Stimulated activated CD4-positive, alpha-beta T cell treated with anti-CD3 and anti-CD28 coated beads, Interleukin-4, amount 100 ng/mL, for 24 hours (primary cell): ENCODE measurements around the gene PTGER1.
A peak's percentile ranks its signal among the peaks of the same experiment; 100 is the strongest.
"Not testable (repeated sequence)": the region's sequence is repeated elsewhere in the genome, so short reads cannot be mapped to it uniquely, and the experiment has no call there.

Experiments
- DNase-seq: peaks from one replicate; pipeline ENCODE4 v3.0.0-alpha.2; 2020

The PTGER1 gene, protein sequence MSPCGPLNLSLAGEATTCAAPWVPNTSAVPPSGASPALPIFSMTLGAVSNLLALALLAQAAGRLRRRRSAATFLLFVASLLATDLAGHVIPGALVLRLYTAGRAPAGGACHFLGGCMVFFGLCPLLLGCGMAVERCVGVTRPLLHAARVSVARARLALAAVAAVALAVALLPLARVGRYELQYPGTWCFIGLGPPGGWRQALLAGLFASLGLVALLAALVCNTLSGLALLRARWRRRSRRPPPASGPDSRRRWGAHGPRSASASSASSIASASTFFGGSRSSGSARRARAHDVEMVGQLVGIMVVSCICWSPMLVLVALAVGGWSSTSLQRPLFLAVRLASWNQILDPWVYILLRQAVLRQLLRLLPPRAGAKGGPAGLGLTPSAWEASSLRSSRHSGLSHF

GRCh38 chr19:14475251-14476073 lies at the start of gene PTGER1:
PTGER1 (minus strand) TSS chr19:14475354; CDS start chr19:14474320, 1,034 bp downstream.
- DNase-seq: peak; percentile 19

DNA sequence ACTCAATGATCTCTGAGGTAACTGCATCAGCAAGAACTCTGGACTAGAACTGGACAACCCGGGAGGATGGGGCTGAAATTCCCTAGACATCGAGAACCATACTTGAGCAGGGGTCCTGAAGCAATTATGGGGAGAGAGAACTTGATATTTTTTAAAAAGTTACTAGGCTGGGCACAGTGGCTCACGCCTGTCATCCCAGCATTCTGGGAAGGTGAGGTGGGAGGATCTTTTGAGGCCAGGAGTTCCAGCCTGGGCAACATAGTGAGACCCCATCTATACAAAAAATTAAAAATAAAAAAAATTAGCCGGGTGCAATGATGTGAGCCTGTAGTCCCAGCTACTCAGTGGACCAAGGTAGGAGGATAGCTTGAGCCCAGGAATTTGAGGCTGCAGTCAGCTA lies 45.4 kb upstream of the PTGER1 start:
- no peak for DNase-seq

DNA sequence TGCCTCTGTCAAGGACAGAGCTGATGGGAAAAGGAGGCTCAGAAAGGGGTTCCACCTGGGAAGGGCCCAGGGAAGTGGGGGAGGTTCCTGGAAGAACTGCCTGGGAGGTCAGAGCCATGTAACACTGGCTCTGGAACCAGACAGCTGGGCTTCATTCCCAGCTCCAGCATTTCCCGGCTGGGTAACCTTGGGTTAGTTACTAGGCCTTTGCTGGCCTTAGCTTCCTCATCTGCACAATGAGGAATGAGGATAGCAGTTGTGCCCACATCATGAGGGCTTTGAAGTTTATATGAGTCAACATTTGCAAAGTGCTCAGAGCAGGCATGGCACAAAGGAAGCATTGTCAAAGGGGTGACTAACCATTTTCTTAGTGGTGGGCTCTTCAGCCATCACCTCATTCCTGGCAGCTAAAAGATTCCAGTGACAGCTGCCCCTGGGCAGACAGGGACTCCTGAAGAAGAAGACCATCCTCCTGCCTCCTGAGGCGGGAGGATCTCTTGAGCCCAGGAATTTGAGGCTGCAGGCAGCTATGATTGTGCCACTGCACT lies 44.8 kb upstream of the PTGER1 start:
- peak; percentile 40 for DNase-seq

DNA sequence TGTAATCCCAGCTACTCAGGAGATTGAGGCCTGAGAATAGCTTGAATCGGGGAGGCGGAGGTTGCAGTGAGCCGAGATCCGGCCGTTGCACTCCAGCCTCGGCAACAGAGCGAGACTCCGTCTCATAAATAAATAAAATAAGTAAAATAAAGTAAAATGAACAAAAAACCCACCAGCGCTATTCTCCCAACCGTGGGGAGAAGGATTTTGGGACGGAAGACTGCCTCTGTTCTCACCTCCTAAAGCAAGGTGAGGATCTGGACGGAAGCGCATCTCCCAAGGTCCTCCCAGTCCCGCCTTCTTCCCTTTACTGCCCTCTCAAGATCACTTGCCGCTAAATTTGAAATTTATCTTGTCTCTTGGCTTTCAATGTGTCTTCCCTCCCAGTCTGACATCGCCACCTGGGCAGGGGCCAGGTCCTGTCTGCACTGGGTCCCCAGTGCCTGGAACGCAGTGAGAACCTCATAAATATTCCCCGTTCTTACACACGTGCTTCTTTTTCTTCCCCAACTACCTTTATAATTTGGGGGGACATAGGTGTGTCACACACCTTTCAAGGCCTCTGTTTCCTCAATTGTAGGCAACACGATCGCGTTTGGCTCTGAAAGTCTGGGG lies 44.2 kb upstream of the PTGER1 start:
- no peak for DNase-seq

DNA sequence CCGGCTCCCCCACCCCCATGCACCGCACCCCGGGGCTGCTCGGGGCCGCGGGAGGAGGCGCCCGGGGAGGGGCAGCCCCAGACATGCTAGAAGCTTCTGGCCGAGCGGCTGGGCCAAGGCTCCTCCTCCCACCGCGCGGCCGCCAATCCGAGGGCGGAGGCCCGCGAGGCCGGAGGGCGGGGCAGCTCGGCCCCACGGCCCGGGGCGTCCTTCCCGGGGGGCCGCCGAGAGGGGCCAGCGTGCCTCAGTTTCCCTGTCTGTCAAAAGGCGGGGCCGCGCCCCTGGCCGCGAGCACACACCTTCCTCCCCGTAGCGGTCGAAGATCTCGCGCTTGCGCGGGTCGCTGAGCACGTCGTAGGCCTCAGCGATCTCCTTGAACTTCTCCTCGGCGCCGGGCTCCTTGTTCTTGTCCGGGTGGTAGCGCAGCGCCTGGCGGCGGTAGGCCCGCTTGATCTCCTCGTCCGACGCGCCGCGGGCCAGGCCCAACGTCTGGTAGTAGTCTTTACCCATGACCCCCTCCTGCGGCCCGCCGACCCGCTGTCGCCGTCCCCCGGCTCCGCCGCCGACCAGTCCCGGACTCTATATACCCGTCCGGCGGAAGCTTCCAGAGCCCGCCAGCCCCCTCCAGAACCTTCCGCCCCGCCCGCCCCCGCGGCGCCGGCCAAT lies 42.8 kb upstream of the PTGER1 start, which contains the start of gene DNAJB1:
Gene DNAJB1, minus strand, starts transcription at position 558 of the 666 bp plus-strand sequence. Its CDS starts 48 bp downstream, at position 510.
- DNase-seq: peak; percentile 63

- no peak for DNase-seq
Observed at GRCh38 chr19:14517446-14517839, 42.3 kb upstream of the PTGER1 start.

DNA sequence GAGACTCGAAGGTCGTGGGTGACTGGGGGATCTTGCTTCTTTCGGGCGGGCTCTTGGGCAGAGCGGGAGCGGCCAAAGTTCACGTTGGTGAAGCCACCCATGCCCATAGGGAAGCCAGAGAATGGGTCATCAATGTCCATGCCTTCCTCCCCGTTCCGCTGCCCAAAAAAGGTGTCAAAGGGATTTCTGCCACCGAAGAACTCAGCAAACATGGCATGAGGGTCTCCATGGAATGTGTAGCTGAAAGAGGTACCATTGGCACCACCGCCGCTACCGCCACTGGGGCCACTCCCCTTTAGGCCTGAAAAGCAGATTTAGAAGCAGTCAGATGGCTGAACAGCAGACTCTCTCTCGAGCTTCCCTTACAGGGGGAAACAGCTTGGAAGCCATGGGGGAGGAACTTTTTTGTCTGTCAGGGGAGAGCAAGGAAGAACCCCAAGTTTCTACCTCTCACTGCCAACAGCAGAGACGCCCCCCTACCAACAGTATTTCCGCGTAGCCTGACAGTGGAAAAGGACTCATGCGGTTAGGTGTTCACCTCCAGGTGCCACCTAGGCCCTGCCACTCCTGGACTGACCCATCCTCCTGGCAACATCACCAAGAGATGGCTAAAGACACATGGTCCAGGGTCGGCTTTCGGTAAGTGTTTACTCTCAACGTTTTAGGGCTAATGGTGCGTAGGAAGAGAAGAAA lies 41.7 kb upstream of the PTGER1 start:
- peak; percentile 25 for DNase-seq

DNA sequence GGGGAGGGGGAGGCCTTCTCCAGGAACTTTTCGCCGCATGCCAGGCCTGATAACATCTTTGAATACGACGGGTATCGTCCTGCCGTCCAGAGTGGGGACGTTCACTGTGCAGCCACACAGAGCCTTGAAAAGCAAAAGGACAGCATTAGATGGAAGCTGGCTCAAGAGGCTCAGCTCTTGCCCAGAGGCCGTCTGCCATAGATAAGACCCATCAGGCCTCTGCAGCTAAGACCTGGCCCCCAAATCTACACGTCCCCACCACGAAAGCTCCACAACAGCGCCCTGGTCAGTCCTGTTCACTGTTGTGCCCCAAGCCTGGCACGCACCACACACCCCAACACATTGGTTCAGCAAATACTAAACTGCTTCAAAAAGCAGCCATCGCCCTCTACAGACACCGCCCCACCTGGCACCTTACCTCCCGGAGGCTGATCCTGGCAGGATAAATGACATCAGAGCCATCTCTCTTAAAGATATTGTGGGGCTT lies 40.9 kb upstream of the PTGER1 start:
- DNase-seq: no peak

- no peak for DNase-seq
Observed at GRCh38 chr19:14515501-14516047, 40.4 kb upstream of the PTGER1 start.

- DNase-seq: no peak
Observed at GRCh38 chr19:14514215-14514863, 39.2 kb upstream of the PTGER1 start.

GRCh38 chr19:14512406-14512961 lies 37.3 kb upstream of the PTGER1 start:
- no peak for DNase-seq

GRCh38 chr19:14511229-14511593 lies 36.1 kb upstream of the PTGER1 start:
- no peak for DNase-seq

DNA sequence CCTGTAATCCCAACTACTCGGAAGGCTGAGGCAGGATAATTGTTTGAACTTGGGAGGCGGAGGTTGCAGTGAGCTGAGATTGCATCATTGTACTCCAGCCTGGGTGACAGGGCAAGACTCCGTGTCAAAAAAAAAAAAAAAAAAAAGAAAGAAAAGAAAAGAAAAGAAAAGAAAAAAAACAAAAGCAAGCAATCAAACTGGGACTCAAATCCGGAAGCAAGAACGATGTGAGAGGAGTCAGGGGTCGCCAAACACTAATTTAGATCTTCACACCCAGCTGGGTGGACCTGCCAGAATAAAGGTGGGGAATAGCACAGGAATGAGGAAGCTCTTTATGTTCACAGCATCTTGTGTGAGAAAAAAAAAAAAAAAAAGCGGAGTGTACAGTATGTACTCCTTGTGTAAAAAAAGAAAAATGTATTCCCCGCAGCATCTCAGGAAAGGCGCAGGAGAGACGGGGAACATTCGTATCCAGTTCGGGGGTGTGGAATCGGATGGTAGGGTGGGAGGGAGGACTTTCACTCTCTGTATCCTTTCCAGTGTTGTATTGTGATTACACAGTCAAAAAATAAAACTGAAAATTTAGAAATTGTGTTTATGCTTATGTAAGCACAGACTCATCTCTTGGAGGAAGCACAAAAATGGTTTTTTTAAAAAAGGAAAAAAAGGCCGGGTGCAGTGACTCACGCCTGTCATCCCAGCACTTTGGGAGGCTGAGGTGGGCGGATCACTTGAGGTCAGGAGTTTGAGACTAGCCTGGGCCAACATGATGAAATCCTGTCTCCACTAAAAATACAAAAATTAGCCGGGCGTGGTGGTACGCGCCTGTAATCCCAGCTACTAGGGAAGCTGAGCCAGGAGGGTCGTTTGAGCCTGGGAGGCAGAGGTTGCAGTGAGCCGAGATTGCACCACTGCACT lies 35.4 kb upstream of the PTGER1 start:
- no peak for DNase-seq

DNA sequence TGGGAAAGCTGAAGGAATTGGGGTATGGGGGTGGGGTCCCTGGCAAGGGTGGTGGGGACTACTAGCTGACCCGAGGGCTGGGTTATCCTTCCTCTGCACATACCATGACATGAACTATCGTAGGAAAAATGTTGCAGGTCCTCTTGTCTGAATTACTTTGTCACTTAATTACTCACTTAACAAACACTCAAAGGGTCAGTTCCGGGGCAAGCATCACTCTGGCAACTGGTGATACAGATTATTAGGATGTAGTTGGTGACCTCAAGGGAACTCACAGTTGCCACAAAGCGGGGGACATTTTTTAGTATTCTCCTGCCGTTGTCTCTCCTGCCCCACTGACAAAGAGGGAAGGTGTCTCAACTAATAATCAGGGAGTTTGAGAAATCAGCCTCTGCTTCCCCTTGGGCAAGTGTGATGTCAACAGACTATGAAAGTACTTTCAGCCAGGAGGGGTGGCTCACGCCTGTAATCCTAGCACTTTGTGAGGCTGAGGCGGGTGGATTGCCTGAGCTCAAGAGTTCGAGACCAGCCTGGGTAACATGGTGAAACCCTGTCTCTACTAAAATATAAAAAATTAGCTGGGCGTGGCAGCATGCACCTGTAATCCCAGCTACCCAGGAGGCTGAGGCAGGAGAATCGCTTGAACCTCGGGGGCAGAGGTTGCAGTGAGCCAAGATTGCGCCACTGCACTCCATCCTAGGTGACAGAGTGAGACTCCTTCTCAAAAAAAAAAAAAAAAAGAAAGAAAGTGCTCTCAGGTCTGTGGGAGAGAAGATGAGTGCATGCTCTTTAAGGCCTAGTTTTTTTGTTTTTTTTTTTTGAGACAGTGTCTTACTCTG lies 32.8 kb upstream of the PTGER1 start:
- DNase-seq: no peak

- peak; percentile 75 for DNase-seq
Observed at GRCh38 chr19:14505488-14506239, 30.5 kb upstream of the PTGER1 start.

DNA sequence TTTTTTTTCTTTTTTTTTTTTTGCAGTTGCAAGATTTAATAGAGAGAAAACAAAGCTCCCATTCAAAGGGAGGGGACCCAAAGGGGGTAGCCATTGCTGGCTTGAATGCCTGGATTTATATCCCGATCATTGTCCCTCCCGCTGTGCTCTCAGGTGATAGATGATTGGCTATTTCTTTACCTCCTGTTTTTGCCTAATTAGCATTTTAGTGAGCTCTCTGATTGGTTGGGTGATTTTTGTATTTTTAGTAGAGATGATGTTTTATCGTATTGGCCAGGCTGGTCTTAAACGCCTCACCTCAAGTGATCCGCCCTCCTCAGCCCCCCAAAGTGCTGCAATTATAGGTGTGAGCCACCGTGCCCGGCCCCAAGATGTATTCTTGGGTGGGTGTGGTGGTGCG lies 29.4 kb upstream of the PTGER1 start:
- not testable (repeated sequence) for DNase-seq

GRCh38 chr19:14503285-14503684 lies 28.1 kb upstream of the PTGER1 start:
- DNase-seq: no peak
